HG03097 (cell line): ENCODE results near the gene RUNX1.

Experiments
- ATAC-seq: cut with Tn5 transposase; IDR thresholded peaks from one replicate; pipeline ENCODE4 v1.9.1; 2021; ENCODE audit not compliant: unreplicated experiment, low FRiP score

Gene RUNX1

GRCh38 chr21:34933609-34934335 is 115.3 kb downstream of the RUNX1 start:
- ATAC-seq: no peak

- no peak for ATAC-seq
Observed at GRCh38 chr21:34932233-34932632, 116.9 kb downstream of the RUNX1 start.

GRCh38 chr21:34930971-34931370 is 118.1 kb downstream of the RUNX1 start:
- no peak for ATAC-seq

DNA sequence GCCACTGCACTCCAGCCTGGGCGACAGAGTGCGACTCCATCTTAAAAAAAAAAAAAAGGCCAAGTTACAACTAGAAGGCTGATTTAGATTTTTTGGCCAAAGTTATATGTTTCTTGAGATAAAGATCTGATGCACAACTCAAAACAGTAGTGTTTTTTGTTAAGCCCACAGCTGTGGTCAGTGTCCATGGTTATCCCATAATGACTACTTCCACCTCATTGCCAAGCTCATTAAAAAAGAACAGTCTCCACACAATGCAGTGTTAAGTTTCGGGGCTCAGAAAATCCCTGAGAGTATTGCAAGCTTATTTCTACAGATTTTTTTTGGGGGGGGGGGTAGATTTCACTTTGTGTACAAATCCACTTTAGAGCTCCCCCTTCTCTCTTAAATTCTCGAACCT is 120.5 kb downstream of the RUNX1 start:
- no peak for ATAC-seq

GRCh38 chr21:34927992-34928391 is 121.1 kb downstream of the RUNX1 start:
- no peak for ATAC-seq

DNA sequence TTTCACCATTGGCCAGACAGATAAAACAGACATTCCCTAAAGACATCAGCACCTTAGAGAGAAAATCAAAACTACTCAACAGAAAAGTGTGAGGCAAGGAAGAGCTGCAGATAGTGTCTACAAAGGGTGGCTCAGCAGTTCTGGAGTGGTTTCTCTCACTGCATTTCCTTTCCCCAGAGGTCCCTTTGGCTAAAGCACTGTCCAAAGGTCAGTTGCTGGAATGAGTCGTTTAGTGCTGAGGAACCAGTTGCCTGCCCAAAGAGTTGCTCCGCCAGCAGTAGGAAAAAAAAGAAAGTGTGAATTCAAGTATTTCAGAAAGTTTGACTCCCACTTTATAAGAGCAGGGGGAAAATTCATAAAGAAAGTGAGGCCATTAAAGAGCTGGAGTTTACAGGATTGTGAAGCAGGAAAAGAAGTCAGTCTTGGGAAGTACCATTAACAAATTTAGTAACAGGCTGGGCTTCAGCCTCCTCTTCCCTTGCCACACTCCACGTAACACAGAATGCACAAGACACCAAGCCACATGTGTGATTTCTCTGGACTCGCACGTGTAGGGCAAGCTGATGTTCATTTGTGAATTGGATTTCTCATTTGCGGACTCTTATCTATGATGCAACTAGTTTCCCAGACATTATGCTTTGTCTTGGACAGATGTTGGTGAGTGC is 122.2 kb downstream of the RUNX1 start:
- no peak for ATAC-seq

DNA sequence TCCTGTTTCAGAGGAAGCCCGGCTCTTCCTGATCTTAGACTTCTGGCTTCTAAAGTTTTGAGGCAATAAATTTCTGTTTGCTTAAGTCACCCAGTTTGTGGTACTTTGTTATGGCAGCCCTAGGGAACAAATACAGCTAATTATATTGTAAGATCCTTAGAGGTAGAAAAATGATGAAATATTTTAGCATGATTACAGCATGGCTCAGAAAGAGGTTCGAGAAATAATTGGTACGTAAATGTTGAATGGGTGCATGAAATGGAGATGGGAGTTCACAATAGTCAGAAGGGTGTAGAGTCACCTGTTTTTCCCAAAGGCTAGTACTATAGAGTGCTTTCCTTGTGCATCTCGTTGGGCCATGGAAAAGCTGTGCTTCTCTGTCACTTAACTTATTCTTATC is 123.5 kb downstream of the RUNX1 start:
- no peak for ATAC-seq

GRCh38 chr21:34924771-34925419 is 124.2 kb downstream of the RUNX1 start:
- ATAC-seq: no peak

- ATAC-seq: no peak
Observed at GRCh38 chr21:34924194-34924593, 124.9 kb downstream of the RUNX1 start.

GRCh38 chr21:34923626-34924025 is 125.5 kb downstream of the RUNX1 start:
- ATAC-seq: no peak

GRCh38 chr21:34923202-34923601 is 125.9 kb downstream of the RUNX1 start:
- no peak for ATAC-seq

DNA sequence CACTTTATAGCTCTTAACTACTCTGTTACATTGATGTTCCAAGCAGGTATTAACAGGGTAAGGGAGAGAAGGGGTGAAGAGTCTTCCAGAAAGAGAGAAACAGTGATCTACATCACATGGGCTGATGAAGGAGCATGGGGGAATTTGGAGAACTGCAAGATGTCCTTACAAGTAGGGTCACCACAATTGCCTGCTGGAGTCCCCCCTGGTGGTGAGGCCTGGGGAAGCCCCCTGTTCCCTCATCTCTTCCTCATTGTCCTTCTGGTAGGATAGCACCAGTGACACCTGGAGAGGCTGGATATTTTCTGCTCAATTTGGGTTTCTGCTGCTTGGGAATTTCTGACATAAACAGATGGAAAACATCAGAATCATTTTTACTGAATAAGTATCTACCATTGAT is 126.6 kb downstream of the RUNX1 start:
- ATAC-seq: no peak

DNA sequence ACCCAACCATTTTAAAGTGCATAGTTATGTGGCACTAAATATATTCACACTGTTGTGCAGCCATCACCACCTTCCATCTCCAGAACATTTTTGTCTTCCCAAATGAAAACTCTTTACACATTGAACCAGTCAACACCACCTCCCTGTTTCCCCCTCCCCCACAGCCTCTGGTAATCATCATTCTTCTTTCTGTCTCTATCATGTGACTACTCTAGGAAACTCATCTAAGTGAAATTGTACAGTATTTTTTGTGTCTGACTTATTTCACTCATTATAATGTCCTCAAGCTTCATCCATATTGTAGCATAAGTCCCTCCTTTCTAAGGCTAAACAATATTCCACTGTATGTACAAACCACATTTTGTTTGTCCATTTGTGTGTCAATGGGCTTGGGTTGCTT is 128.0 kb downstream of the RUNX1 start:
- no peak for ATAC-seq

- ATAC-seq: no peak
Observed at GRCh38 chr21:34919406-34919805, 129.7 kb downstream of the RUNX1 start.

GRCh38 chr21:34916446-34916845 is 132.7 kb downstream of the RUNX1 start:
- ATAC-seq: no peak

GRCh38 chr21:34915364-34915841 is 133.7 kb downstream of the RUNX1 start:
- ATAC-seq: no peak

- no peak for ATAC-seq
Observed at GRCh38 chr21:34914239-34914638, 134.9 kb downstream of the RUNX1 start.

GRCh38 chr21:34913811-34914210 is 135.3 kb downstream of the RUNX1 start:
- no peak for ATAC-seq

DNA sequence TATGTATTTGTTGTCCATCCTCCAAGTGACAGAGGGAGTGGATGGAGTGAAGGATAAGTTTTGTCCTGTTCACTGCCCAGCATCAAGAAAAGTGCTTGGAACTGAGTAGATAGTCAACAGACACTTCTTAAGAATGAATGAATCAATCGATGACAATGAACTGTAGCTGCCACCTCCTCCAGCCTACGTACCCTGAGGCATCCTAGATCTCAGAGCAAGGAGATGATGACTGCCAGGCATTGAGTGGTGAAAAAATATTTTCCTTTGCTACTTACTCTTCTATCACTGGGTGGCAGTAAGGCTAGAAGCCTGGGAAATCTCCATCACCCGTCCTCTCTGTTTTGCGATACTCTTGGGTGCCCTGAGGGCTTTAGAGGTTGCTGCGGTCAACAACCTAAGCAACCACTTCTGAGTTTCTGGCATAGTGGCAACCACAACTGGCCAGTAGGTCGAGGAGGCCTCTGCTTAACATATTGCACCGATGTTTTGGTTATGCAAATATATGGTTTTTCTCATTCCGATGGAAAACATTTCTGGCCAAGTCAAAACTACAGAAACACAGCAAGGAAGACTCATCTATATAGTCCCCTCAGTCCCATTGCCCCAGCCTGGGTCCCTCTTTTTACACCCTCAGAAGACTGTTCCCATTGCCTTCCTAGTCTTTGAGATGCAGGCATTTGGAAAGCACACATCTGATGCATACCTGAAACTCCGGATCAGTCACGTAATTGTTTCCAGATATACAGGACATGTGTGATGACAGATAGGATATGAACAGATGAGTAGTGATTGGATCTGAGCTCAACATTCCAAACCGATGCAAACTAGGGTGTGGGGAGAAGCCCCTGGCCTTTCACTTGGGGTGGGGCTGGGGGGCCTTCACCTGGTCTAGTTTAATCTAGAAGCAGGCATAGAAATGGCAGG is 136.8 kb downstream of the RUNX1 start:
- no peak for ATAC-seq

- no peak for ATAC-seq
Observed at GRCh38 chr21:34911360-34911759, 137.7 kb downstream of the RUNX1 start.

DNA sequence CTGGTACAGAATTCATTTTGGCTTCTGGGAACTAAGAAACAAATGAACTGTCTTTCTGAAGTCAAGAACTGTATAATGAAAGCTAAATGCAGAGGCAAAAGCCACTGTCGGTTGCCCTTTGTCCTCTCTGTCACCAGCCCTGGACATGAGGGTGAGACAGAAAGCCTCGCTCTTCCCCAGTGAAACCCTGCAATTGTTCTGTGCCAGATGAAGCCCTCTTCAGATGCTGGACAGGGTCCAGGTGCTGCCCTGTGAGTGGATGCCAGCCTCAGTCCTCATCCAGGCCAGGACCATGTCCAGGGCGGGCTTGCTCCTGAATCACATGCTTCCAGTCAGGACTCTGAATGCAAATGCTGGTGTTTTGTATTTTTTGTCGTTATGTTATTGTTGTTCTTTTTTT is 138.7 kb downstream of the RUNX1 start:
- no peak for ATAC-seq
